Fibroblast of lung (primary cell): ENCODE data around the gene CARMIL1.

Source experiments
- EZH2 ChIP-seq: IDR thresholded peaks from 2 replicates; pipeline ENCODE4 v1.5.1; 2012; ENCODE audit warnings: low read length, control low read depth, mild to moderate bottlenecking; ENCODE audit errors: missing control alignments
- TF ChIP-seq, protein P1 (sequence below), 2 donors: IDR thresholded peaks in 1 of 2; conservative IDR thresholded peaks in 1 of 2; 1 replicate in 1 of 2; 2 replicates in 1 of 2; pipeline ENCODE4 v1.5.1; 2011 to 2012; ENCODE audit warnings: low read length in 2 of 2, control low read depth in 1 of 2, inconsistent platforms in 1 of 2, low read depth in 1 of 2, mild to moderate bottlenecking in 1 of 2

DNA sequence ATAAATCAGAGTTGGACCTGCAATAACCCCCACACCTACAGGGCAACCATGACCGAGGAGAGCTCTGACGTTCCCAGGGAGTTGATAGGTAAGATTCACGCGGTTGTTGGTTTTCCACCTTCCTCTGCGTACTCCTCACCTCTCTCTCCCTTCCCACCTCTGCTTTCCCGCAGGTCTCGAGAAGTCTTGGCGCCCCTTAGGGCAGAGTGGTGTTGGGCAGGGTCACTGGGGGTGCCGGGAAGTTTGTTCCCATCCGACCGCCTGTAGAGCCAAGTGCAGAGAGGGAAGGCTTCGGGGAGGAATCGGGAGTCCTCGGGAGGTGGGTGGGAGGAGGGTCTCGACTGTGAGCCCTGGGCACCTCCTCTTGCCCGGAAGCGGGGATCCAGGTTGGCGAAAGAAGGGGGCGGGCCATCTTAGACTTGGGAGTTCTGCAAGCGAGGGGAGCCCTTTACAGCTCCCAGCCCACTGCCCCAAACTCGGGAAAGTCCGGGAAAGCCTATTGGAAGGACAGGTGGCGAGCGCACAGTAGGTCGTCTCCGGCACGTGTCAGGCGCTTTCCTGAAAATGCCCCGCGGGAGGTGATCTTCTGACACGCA lies 672 bp downstream of the CARMIL1 start:
- TF ChIP-seq, protein P1, sequence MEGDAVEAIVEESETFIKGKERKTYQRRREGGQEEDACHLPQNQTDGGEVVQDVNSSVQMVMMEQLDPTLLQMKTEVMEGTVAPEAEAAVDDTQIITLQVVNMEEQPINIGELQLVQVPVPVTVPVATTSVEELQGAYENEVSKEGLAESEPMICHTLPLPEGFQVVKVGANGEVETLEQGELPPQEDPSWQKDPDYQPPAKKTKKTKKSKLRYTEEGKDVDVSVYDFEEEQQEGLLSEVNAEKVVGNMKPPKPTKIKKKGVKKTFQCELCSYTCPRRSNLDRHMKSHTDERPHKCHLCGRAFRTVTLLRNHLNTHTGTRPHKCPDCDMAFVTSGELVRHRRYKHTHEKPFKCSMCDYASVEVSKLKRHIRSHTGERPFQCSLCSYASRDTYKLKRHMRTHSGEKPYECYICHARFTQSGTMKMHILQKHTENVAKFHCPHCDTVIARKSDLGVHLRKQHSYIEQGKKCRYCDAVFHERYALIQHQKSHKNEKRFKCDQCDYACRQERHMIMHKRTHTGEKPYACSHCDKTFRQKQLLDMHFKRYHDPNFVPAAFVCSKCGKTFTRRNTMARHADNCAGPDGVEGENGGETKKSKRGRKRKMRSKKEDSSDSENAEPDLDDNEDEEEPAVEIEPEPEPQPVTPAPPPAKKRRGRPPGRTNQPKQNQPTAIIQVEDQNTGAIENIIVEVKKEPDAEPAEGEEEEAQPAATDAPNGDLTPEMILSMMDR (conservative IDR thresholded peaks at IDR 0.05 in 1 of 2, IDR thresholded peaks at IDR 0.05 in 1 of 2; ENCODE audit: low read depth in 1 of 2, low read length in 2 of 2), result no peak
- no peak for TF ChIP-seq EZH2
